ENCODE measurements around the gene ARHGEF2.

Gene ARHGEF2

GRCh38 chr1:155970531-155971167 is 7.7 kb downstream of the ARHGEF2 start:
- DNase-seq: no peak

GRCh38 chr1:155969377-155969791 is 9.0 kb downstream of the ARHGEF2 start:
- DNase-seq: no peak

GRCh38 chr1:155968670-155969069 is 9.7 kb downstream of the ARHGEF2 start:
- no peak for DNase-seq

- DNase-seq: no peak
Observed at GRCh38 chr1:155968051-155968400, 10.3 kb downstream of the ARHGEF2 start.

GRCh38 chr1:155967341-155968050 is 10.9 kb downstream of the ARHGEF2 start:
- no peak for DNase-seq

GRCh38 chr1:155966750-155967149 is 11.6 kb downstream of the ARHGEF2 start:
- no peak for DNase-seq

- no peak for DNase-seq
Observed at GRCh38 chr1:155966135-155966534, 12.2 kb downstream of the ARHGEF2 start.

- no peak for DNase-seq
Observed at GRCh38 chr1:155964193-155964592, 14.2 kb downstream of the ARHGEF2 start.

- no peak for DNase-seq
Observed at GRCh38 chr1:155962599-155963211, 15.6 kb downstream of the ARHGEF2 start.

- DNase-seq: no peak
Observed at GRCh38 chr1:155961937-155962336, 16.4 kb downstream of the ARHGEF2 start.

- no peak for DNase-seq
Observed at GRCh38 chr1:155960081-155960745, 18.1 kb downstream of the ARHGEF2 start.

GRCh38 chr1:155957411-155957915 is 20.9 kb downstream of the ARHGEF2 start:
- DNase-seq: no peak

- DNase-seq: no peak
Observed at GRCh38 chr1:155954645-155955044, 23.7 kb downstream of the ARHGEF2 start.

- DNase-seq: no peak
Observed at GRCh38 chr1:155952505-155952890, 25.8 kb downstream of the ARHGEF2 start.

- DNase-seq: no peak
Observed at GRCh38 chr1:155951753-155952504, 26.4 kb downstream of the ARHGEF2 start.

GRCh38 chr1:155950829-155951228 is 27.5 kb downstream of the ARHGEF2 start:
- DNase-seq: no peak

- DNase-seq: no peak
Observed at GRCh38 chr1:155947741-155948140, 30.6 kb downstream of the ARHGEF2 start.

- no peak for DNase-seq
Observed at GRCh38 chr1:155947292-155947691, 31.1 kb downstream of the ARHGEF2 start.

GRCh38 chr1:155946633-155947219 is 31.6 kb downstream of the ARHGEF2 start:
- DNase-seq: no peak

- DNase-seq: no peak
Observed at GRCh38 chr1:155944444-155944799, 33.9 kb downstream of the ARHGEF2 start.

GRCh38 chr1:155942578-155943141 is 35.7 kb downstream of the ARHGEF2 start:
- DNase-seq: no peak

Measured in NCI-H2029 treated with DMSO at 0.1 percent for 48 hours (cell line).